OCI-LY7 (cell line): ENCODE results near the gene PLEKHA5.

Experiments used
- EZH2phosphoT487 ChIP-seq: fragments of 200-600 bp; sonication (generic); IDR thresholded peaks from 2 replicates; pipeline ENCODE4 v1.6.1; 2018; ENCODE audit warnings: low read depth, borderline replicate concordance, mild to moderate bottlenecking, mixed run types, antibody characterized with exemption, low read length, moderate library complexity, mixed read lengths
- TF ChIP-seq, protein P1 (sequence below): fragments of 200-600 bp; sonication (generic); conservative IDR thresholded peaks from 2 replicates; pipeline ENCODE4 v1.5.1; 2014; ENCODE audit warnings: mild to moderate bottlenecking, antibody characterized with exemption, low read length, moderate library complexity, mixed read lengths

DNA sequence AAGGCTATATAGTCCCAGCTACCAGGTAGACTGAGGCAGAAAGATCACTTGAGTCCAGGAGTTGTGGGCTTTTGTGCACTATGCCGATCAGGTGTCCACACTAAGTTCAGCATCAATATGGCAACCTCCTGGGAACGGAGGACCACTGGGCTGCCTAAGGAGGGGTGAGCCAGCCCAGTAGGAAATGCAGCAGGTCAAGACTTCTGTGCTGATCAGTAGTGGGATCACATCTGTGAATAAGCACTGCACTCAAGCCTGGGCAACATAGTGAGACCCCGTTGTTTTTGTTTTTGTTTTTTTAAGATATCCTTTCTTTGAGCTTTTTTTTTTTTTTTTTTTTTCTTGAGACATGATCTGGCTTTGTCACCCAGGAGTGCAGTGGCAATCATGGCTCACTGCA, 174.0 kb downstream of the PLEKHA5 start:
- no peak for TF ChIP-seq EZH2phosphoT487
- TF ChIP-seq, protein P1, sequence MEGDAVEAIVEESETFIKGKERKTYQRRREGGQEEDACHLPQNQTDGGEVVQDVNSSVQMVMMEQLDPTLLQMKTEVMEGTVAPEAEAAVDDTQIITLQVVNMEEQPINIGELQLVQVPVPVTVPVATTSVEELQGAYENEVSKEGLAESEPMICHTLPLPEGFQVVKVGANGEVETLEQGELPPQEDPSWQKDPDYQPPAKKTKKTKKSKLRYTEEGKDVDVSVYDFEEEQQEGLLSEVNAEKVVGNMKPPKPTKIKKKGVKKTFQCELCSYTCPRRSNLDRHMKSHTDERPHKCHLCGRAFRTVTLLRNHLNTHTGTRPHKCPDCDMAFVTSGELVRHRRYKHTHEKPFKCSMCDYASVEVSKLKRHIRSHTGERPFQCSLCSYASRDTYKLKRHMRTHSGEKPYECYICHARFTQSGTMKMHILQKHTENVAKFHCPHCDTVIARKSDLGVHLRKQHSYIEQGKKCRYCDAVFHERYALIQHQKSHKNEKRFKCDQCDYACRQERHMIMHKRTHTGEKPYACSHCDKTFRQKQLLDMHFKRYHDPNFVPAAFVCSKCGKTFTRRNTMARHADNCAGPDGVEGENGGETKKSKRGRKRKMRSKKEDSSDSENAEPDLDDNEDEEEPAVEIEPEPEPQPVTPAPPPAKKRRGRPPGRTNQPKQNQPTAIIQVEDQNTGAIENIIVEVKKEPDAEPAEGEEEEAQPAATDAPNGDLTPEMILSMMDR: no peak
